GM10847 (cell line): ENCODE measurements around the gene DNASE1L3.

Experiments
- POLR2A ChIP-seq: IDR thresholded peaks from 2 replicates; pipeline ENCODE4 v1.6.1; 2011; ENCODE audit not compliant: insufficient read length; ENCODE audit errors: extremely low read depth

DNASE1L3 gene

GRCh38 chr3:58214484-58215316, 3.9 kb upstream of the DNASE1L3 start:
- no peak for TF ChIP-seq POLR2A

GRCh38 chr3:58209933-58210332, 839 bp downstream of the DNASE1L3 start:
- TF ChIP-seq POLR2A: no peak

- no peak for TF ChIP-seq POLR2A
Measured at GRCh38 chr3:58207954-58208353, 2.8 kb downstream of the DNASE1L3 start.

GRCh38 chr3:58206406-58207011, 4.3 kb downstream of the DNASE1L3 start:
- TF ChIP-seq POLR2A: no peak

- no peak for TF ChIP-seq POLR2A
Measured at GRCh38 chr3:58205981-58206380, 4.8 kb downstream of the DNASE1L3 start.

- no peak for TF ChIP-seq POLR2A
Measured at GRCh38 chr3:58204720-58205119, 6.1 kb downstream of the DNASE1L3 start.

- no peak for TF ChIP-seq POLR2A
Measured at GRCh38 chr3:58203541-58203940, 7.2 kb downstream of the DNASE1L3 start.

GRCh38 chr3:58202917-58203360, 7.8 kb downstream of the DNASE1L3 start:
- no peak for TF ChIP-seq POLR2A

GRCh38 chr3:58200846-58201355, 9.9 kb downstream of the DNASE1L3 start:
- TF ChIP-seq POLR2A: no peak

GRCh38 chr3:58200121-58200709, 10.6 kb downstream of the DNASE1L3 start:
- TF ChIP-seq POLR2A: no peak

GRCh38 chr3:58198804-58199203, 12.0 kb downstream of the DNASE1L3 start:
- TF ChIP-seq POLR2A: no peak

- TF ChIP-seq POLR2A: no peak
Measured at GRCh38 chr3:58198362-58198761, 12.4 kb downstream of the DNASE1L3 start.

- no peak for TF ChIP-seq POLR2A
Measured at GRCh38 chr3:58197588-58197987, 13.2 kb downstream of the DNASE1L3 start.

- no peak for TF ChIP-seq POLR2A
Measured at GRCh38 chr3:58193682-58194407, 16.9 kb downstream of the DNASE1L3 start.

- no peak for TF ChIP-seq POLR2A
Measured at GRCh38 chr3:58192069-58192468, 18.7 kb downstream of the DNASE1L3 start.

- TF ChIP-seq POLR2A: no peak
Measured at GRCh38 chr3:58191361-58191991, 19.3 kb downstream of the DNASE1L3 start.
